Upper lobe of left lung (tissue), 4 donors: ENCODE data around the gene RAG2.

ENCODE experiments used
- EP300 ChIP-seq, 4 donors: sonication (generic); formaldehyde crosslinking; IDR thresholded peaks; one replicate each; pipeline ENCODE4 v1.5.1; 2017; ENCODE audit warnings: antibody characterized with exemption in 4 of 4, control low read depth in 2 of 4
- POLR2A ChIP-seq, 4 donors: fragments of 450-650 bp; IDR thresholded peaks; one replicate each; pipeline ENCODE4 v1.5.1; 2016 to 2017; ENCODE audit warnings: antibody characterized with exemption in 4 of 4, mild to moderate bottlenecking in 2 of 4
- POLR2AphosphoS5 ChIP-seq, 2 donors: sonication (generic); formaldehyde crosslinking; IDR thresholded peaks; one replicate each; pipeline ENCODE4 v1.5.1; 2017; ENCODE audit warnings: antibody characterized with exemption in 2 of 2
- TF ChIP-seq, protein P1 (sequence below), 6 experiments: fragments of 450-650 bp in 4 of 6; fragments of 200-600 bp in 2 of 6; sonication (generic) in 2 of 6; IDR thresholded peaks; one replicate each; pipeline ENCODE4 v1.5.1; 2016 to 2019; ENCODE audit warnings: antibody characterized with exemption in 6 of 6

GRCh38 chr11:36588099-36588498 lies 9.9 kb downstream of the RAG2 start:
- TF ChIP-seq, protein P1, sequence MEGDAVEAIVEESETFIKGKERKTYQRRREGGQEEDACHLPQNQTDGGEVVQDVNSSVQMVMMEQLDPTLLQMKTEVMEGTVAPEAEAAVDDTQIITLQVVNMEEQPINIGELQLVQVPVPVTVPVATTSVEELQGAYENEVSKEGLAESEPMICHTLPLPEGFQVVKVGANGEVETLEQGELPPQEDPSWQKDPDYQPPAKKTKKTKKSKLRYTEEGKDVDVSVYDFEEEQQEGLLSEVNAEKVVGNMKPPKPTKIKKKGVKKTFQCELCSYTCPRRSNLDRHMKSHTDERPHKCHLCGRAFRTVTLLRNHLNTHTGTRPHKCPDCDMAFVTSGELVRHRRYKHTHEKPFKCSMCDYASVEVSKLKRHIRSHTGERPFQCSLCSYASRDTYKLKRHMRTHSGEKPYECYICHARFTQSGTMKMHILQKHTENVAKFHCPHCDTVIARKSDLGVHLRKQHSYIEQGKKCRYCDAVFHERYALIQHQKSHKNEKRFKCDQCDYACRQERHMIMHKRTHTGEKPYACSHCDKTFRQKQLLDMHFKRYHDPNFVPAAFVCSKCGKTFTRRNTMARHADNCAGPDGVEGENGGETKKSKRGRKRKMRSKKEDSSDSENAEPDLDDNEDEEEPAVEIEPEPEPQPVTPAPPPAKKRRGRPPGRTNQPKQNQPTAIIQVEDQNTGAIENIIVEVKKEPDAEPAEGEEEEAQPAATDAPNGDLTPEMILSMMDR (IDR thresholded peaks at IDR 0.05) = no peak
- TF ChIP-seq POLR2A (IDR thresholded peaks at IDR 0.05) = no peak
- no peak for TF ChIP-seq EP300 (IDR thresholded peaks at IDR 0.05)
- no peak for TF ChIP-seq POLR2AphosphoS5 (IDR thresholded peaks at IDR 0.05)
